Muscle of leg (tissue), 11 donors: ENCODE measurements around the gene SULF2. TPM values are rescaled to one million over a fixed set of nuclear protein-coding genes. Genes with fewer than 3 reads are reported as not detected.

Source experiments
- DNase-seq: peaks from one replicate; pipeline ENCODE4 v3.0.0; 2013
- H3K27ac ChIP-seq: one replicate; pipeline ENCODE4 v1.5.1; 2013; ENCODE audit warnings: mild to moderate bottlenecking, low read length, control low read depth
- H3K27me3 ChIP-seq: one replicate; pipeline ENCODE4 v1.6.1; 2013; ENCODE audit warnings: low read length; ENCODE audit not compliant: control insufficient read depth, insufficient read depth
- H3K36me3 ChIP-seq: one replicate; pipeline ENCODE4 v1.6.1; 2013; ENCODE audit warnings: low read length; ENCODE audit not compliant: control insufficient read depth, insufficient read depth
- H3K4me1 ChIP-seq: one replicate; pipeline ENCODE4 v1.6.1; 2013; ENCODE audit warnings: low read length; ENCODE audit not compliant: control insufficient read depth, insufficient read depth
- H3K4me3 ChIP-seq: one replicate; pipeline ENCODE4 v1.5.1; 2013; ENCODE audit warnings: low read length, control low read depth
- H3K9me3 ChIP-seq: replicated peaks from 2 replicates; pipeline ENCODE4 v1.6.1; 2013; ENCODE audit warnings: low read depth, low read length; ENCODE audit not compliant: control insufficient read depth
- WGBS: methylation state at CpG from one replicate; pipeline ENCODE4 v1.1.5; 2013; ENCODE audit warnings: missing lambda C conversion rate; ENCODE audit not compliant: insufficient coverage; 5-methylcytosine and 5-hydroxymethylcytosine counted together
- polyA plus RNA-seq, 8 donors: library from polyadenylated mRNA; unstranded; fragments of 120-200 nt; gene quantifications; one replicate each; pipeline versions ENCODE4 v1.2.1 to v1.2.3, GENCODE V29; 2013; ENCODE audit warnings: inconsistent platforms in 1 of 8, low replicate concordance in 1 of 8; ENCODE audit not compliant: insufficient read length in 8 of 8, insufficient read depth in 1 of 8
- total RNA-seq: library from RNA; stranded (reverse); fragments of 120-200 nt; gene quantifications from one replicate; pipeline ENCODE4 v1.2.4, GENCODE V29; 2013

The SULF2 gene
- total and polyA plus RNA-seq, 9 donors, result 31.6 to 121 (median 56.4) TPM

DNA sequence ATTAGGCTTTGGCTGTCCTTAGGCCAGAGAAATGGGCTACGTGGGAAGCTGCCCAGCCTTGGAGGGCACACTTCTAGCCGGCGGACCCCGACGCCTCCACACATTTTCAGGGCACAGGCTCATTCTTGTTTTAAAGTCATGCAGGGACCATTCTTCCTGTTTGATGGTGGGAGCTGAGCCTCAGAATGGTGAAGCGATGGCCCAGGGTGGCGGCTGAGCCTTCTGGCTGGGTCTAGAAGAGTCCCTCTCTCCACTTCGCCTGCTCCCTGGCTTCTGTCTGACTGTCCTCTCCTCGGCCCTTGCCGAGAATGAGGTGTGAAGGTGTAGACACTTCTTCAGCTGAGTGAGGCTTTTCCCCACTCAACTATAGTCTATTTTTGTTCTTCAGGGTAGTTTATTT is 114.4 kb downstream of the SULF2 start:
- Histone ChIP-seq H3K27ac (no peak overlapping the region), H3K4me1 (no peaks in the 10 kb centered on the region), H3K27me3 (peaks cover 3% of the 10 kb centered on the region), H3K36me3 (peaks cover 16% of the 10 kb centered on the region), H3K4me3 (no peak overlapping the region), H3K9me3 (no peaks in the 10 kb centered on the region)
- no peak for DNase-seq
- whole genome bisulfite sequencing, result 93% methylated on average over 4 of the region's 10 CpGs

- H3K36me3 ChIP-seq, result peaks cover 16% of the 10 kb centered on the region
- peaks cover 3% of the 10 kb centered on the region for H3K27me3 ChIP-seq
- H3K27ac ChIP-seq, result no peak overlapping the region
- no peak overlapping the region for H3K4me3 ChIP-seq
- no peaks in the 10 kb centered on the region for H3K4me1 ChIP-seq
- no peaks in the 10 kb centered on the region for H3K9me3 ChIP-seq
- DNase-seq, result no peak
- WGBS, result 89% methylated on average over 8 of the region's 22 CpGs
Measured at GRCh38 chr20:47669927-47670890, 115.1 kb downstream of the SULF2 start.

- Histone ChIP-seq H3K36me3 (peaks cover 16% of the 10 kb centered on the region), H3K4me3 (no peak overlapping the region), H3K9me3 (no peaks in the 10 kb centered on the region), H3K27me3 (peaks cover 3% of the 10 kb centered on the region), H3K4me1 (no peaks in the 10 kb centered on the region), H3K27ac (no peak overlapping the region)
- WGBS, result 67% methylated on average over 2 of the region's 4 CpGs
- DNase-seq, result no peak
Measured at GRCh38 chr20:47669489-47669888, 115.8 kb downstream of the SULF2 start.

GRCh38 chr20:47669152-47669425 is 116.2 kb downstream of the SULF2 start:
- peaks cover 3% of the 10 kb centered on the region for H3K27me3 ChIP-seq
- no peak overlapping the region for H3K4me3 ChIP-seq
- no peak for DNase-seq
- peaks cover 1% of the 10 kb centered on the region for H3K4me1 ChIP-seq
- 91% methylated on average over 8 of the region's 8 CpGs for WGBS
- no peak overlapping the region for H3K27ac ChIP-seq
- peaks cover 12% of the 10 kb centered on the region for H3K36me3 ChIP-seq
- H3K9me3 ChIP-seq, result no peaks in the 10 kb centered on the region

DNA sequence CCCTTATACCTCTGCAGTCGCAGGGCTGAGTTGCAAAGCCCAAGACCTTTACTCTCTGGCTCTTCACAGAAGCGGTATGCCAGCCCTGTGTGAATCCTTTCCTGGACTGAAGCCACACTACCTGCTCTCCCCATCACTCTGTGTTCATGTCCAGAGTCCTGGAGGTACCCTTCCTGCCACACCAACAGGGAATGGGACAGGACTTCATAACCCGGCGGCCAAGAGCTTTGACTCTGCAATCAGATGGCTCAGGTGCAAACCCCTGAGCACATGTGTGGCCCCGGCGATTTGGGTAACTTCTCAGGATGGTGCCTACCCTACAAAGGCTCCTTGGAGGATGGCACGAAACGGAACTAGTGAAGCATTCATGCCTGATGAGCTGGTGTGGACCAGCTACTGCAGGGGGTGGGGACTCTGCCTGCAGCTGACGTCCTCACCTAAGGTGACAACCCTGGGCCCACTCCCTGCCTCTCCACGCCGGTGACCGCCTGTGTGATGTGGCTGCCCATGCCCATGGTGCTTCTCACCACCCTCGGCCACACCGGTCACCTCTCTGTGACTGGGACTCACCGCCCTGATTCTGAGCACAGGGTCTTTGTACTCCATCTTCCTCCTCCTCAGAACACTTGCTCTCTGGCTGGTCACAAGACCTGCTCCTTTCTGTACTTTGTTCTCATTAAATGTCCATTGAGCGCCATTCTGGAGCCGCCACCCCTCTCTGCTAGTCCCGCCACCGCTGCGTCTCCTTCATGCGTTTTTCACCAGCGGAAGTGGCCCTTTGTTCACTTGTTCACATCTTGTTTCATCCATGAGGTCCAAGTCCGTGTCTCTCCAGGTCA is 116.7 kb downstream of the SULF2 start:
- 91% methylated on average over 23 of the region's 23 CpGs for WGBS
- H3K36me3 ChIP-seq, result peaks cover 12% of the 10 kb centered on the region
- peaks cover 3% of the 10 kb centered on the region for H3K27me3 ChIP-seq
- H3K4me3 ChIP-seq, result no peak overlapping the region
- peaks cover 7% of the 10 kb centered on the region for H3K4me1 ChIP-seq
- H3K9me3 ChIP-seq, result no peaks in the 10 kb centered on the region
- DNase-seq, result no peak
- H3K27ac ChIP-seq, result no peak overlapping the region

GRCh38 chr20:47667531-47668312 is 117.6 kb downstream of the SULF2 start:
- H3K36me3 ChIP-seq, result peaks cover 16% of the 10 kb centered on the region
- H3K27me3 ChIP-seq, result peaks cover 3% of the 10 kb centered on the region
- no peak for DNase-seq
- no peak overlapping the region for H3K27ac ChIP-seq
- H3K9me3 ChIP-seq, result no peaks in the 10 kb centered on the region
- H3K4me1 ChIP-seq, result peaks cover 7% of the 10 kb centered on the region
- WGBS, result 90% methylated on average over 9 of the region's 19 CpGs
- H3K4me3 ChIP-seq, result no peak overlapping the region

DNA sequence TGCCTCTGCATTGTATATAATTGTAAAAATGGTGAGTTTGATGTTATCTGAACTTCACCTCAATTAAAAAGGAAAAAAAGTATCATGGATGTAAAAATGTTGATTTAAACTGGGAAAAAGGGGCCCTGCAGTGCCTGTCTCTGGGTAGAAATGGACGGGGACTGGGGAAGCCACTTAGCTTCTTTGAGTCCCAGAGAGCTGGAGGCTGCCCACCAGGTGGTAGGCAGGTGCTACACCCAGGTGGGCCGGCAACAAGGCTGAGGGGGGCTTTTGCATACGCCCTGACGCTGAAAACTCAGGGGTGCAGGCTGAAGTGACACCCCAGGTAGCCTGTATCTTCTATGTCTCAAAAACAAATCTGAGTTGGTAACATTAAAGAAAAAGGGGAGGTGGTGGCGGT is 118.2 kb downstream of the SULF2 start:
- WGBS, result 69% methylated on average over 4 of the region's 5 CpGs
- Histone ChIP-seq H3K36me3 (peaks cover 23% of the 10 kb centered on the region), H3K27me3 (peaks cover 3% of the 10 kb centered on the region), H3K27ac (no peak overlapping the region), H3K9me3 (no peaks in the 10 kb centered on the region), H3K4me1 (peaks cover 7% of the 10 kb centered on the region), H3K4me3 (no peak overlapping the region)
- DNase-seq, result no peak

- Histone ChIP-seq H3K36me3 (peaks cover 30% of the 10 kb centered on the region), H3K4me1 (peaks cover 7% of the 10 kb centered on the region), H3K27ac (no peak overlapping the region), H3K27me3 (peaks cover 3% of the 10 kb centered on the region), H3K4me3 (no peak overlapping the region), H3K9me3 (no peaks in the 10 kb centered on the region)
- 86% methylated on average over 19 of the region's 19 CpGs for WGBS
- DNase-seq, result no peak
Measured at GRCh38 chr20:47666304-47666703, 119.0 kb downstream of the SULF2 start.

- H3K27ac ChIP-seq, result no peak overlapping the region
- no peaks in the 10 kb centered on the region for H3K9me3 ChIP-seq
- peaks cover 7% of the 10 kb centered on the region for H3K4me1 ChIP-seq
- 79% methylated on average over 19 of the region's 27 CpGs for WGBS
- no peak for DNase-seq
- H3K36me3 ChIP-seq, result peaks cover 36% of the 10 kb centered on the region
- H3K27me3 ChIP-seq, result peaks cover 3% of the 10 kb centered on the region
- no peak overlapping the region for H3K4me3 ChIP-seq
Measured at GRCh38 chr20:47665221-47665991, 119.9 kb downstream of the SULF2 start.
